ENCODE results near the gene CPLANE2. TPM values are rescaled to one million over a fixed set of nuclear protein-coding genes. Genes with fewer than 3 reads are reported as not detected.

The CPLANE2 gene
- total RNA-seq, 1 experiment from 2014 or later, result 5.5 TPM

DNA sequence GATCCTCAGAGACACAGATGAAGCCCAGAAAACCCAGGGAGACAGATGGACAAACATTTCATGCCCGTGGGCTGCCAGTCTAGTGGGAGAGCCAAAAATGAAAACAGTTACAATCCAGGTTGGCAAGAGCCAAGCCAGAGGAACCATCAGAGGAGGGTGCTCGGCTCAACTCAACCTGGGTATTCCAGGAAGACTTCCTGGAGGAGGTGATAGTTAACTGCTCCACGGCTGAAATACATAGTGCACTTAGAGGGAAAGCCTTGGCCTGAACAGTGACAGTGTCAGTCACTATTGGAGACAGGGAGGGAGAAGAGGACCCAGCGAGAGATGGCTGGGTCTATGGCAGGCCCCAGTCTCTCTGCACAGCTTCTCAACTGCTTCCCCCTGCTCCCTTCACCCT, 26.4 kb downstream of the CPLANE2 start:
- H3K36me3 ChIP-seq (ENCODE audit: insufficient read depth, low read length, poor library complexity, severe bottlenecking), result no peaks in the 10 kb centered on the region
- CTCF ChIA-PET, result no interaction called here

DNA sequence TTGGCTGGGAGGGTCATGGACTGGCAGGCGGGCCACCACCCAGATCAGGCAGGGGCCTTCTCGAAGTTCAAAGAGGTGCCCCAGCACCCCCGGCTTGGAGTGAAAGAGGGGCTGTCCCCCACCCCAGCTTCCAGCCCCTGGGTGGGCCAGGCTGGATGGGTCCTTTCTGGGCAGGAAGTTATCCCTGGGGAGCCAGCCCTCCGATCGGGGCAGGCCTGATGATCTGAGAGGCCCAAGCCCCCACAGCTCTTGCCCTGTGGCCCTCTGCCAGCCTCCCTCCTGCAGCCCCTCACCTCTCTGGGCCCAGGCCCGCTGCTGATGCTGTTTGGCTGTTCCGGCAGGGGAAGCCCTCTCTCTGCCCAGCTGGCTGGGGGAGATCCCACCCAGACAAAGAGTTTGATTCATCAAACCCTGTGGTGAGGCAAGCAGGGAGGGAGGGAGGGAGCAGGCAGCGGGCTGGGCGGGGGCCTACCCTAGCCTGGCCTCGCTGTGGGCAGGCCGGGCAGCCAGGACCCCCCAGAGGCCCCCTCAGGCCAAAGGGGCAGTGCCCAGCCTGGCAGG, 27.1 kb downstream of the CPLANE2 start:
- POLR2A ChIA-PET (ENCODE audit: low non-redundant PET), result no interaction called here
- no peak for DNase-seq (ENCODE audit: low spot score)
- no peaks in the 10 kb centered on the region for H3K27me3 ChIP-seq (replicated peaks; ENCODE audit: insufficient read depth, low read depth, low read length, poor library complexity)
- no peak overlapping the region for H3K4me3 ChIP-seq (ENCODE audit: low read depth, low read length, poor library complexity, severe bottlenecking)
- no peak for TF ChIP-seq EZH2 (IDR thresholded peaks at IDR 0.05; ENCODE audit: borderline replicate concordance, low read depth, low read length, poor library complexity, severe bottlenecking)
- TF ChIP-seq, protein P1, sequence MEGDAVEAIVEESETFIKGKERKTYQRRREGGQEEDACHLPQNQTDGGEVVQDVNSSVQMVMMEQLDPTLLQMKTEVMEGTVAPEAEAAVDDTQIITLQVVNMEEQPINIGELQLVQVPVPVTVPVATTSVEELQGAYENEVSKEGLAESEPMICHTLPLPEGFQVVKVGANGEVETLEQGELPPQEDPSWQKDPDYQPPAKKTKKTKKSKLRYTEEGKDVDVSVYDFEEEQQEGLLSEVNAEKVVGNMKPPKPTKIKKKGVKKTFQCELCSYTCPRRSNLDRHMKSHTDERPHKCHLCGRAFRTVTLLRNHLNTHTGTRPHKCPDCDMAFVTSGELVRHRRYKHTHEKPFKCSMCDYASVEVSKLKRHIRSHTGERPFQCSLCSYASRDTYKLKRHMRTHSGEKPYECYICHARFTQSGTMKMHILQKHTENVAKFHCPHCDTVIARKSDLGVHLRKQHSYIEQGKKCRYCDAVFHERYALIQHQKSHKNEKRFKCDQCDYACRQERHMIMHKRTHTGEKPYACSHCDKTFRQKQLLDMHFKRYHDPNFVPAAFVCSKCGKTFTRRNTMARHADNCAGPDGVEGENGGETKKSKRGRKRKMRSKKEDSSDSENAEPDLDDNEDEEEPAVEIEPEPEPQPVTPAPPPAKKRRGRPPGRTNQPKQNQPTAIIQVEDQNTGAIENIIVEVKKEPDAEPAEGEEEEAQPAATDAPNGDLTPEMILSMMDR (conservative IDR thresholded peaks at IDR 0.05; ENCODE audit: low read depth, low read length), result no peak
- intact Hi-C loops (cut with micrococcal nuclease; ENCODE audit: unreplicated experiment), result loop anchor here (10.0 kb wide), 1 partner anchor 155 kb away; the partner anchor contains the start of gene SZRD1
- no TSS peak for BruUV-seq (replicated peaks)
- H3K27ac ChIP-seq (ENCODE audit: low read depth, low read length, poor library complexity, severe bottlenecking), result no peak overlapping the region
- H3K36me3 ChIP-seq (ENCODE audit: insufficient read depth, low read length, poor library complexity, severe bottlenecking), result no peaks in the 10 kb centered on the region
- CTCF ChIA-PET, result no interaction called here
- H3K9me3 ChIP-seq (ENCODE audit: low read depth, low read length, poor library complexity, severe bottlenecking), result no peaks in the 10 kb centered on the region
- H3K4me1 ChIP-seq (ENCODE audit: insufficient read depth, low read length, poor library complexity, severe bottlenecking), result peaks cover 9% of the 10 kb centered on the region

More for the DNA sequence above, 26.4 kb downstream of the CPLANE2 start:
- DNase-seq (ENCODE audit: low spot score), result no peak
- no peak overlapping the region for H3K4me3 ChIP-seq (ENCODE audit: low read depth, low read length, poor library complexity, severe bottlenecking)
- no TSS peak for BruUV-seq (replicated peaks)
- intact Hi-C loops (cut with micrococcal nuclease; ENCODE audit: unreplicated experiment), result no loop called here
- TF ChIP-seq, protein P1 (conservative IDR thresholded peaks at IDR 0.05; ENCODE audit: low read depth, low read length), result no peak
- TF ChIP-seq EZH2 (IDR thresholded peaks at IDR 0.05; ENCODE audit: borderline replicate concordance, low read depth, low read length, poor library complexity, severe bottlenecking), result no peak
- H3K4me1 ChIP-seq (ENCODE audit: insufficient read depth, low read length, poor library complexity, severe bottlenecking), result peaks cover 8% of the 10 kb centered on the region
- POLR2A ChIA-PET (ENCODE audit: low non-redundant PET), result no interaction called here
- H3K27me3 ChIP-seq (replicated peaks; ENCODE audit: insufficient read depth, low read depth, low read length, poor library complexity), result no peaks in the 10 kb centered on the region
- H3K9me3 ChIP-seq (ENCODE audit: low read depth, low read length, poor library complexity, severe bottlenecking), result no peaks in the 10 kb centered on the region
- no peak overlapping the region for H3K27ac ChIP-seq (ENCODE audit: low read depth, low read length, poor library complexity, severe bottlenecking)

- ChIA-PET POLR2A (ENCODE audit: low non-redundant PET) (no interaction called here), CTCF (no interaction called here)
- no peak overlapping the region for H3K27ac ChIP-seq (ENCODE audit: low read depth, low read length, poor library complexity, severe bottlenecking)
- no peaks in the 10 kb centered on the region for H3K9me3 ChIP-seq (ENCODE audit: low read depth, low read length, poor library complexity, severe bottlenecking)
- no TSS peak for BruUV-seq (replicated peaks)
- no peak overlapping the region for H3K4me3 ChIP-seq (ENCODE audit: low read depth, low read length, poor library complexity, severe bottlenecking)
- no peaks in the 10 kb centered on the region for H3K36me3 ChIP-seq (ENCODE audit: insufficient read depth, low read length, poor library complexity, severe bottlenecking)
- no peak for DNase-seq (ENCODE audit: low spot score)
- no peaks in the 10 kb centered on the region for H3K27me3 ChIP-seq (replicated peaks; ENCODE audit: insufficient read depth, low read depth, low read length, poor library complexity)
- intact Hi-C loops (cut with micrococcal nuclease; ENCODE audit: unreplicated experiment), result loop anchor here (10.0 kb wide), 1 partner anchor 156 kb away; the partner anchor contains the start of gene SZRD1
- H3K4me1 ChIP-seq (ENCODE audit: insufficient read depth, low read length, poor library complexity, severe bottlenecking), result peaks cover 9% of the 10 kb centered on the region
- TF ChIP-seq, protein P1 (conservative IDR thresholded peaks at IDR 0.05; ENCODE audit: low read depth, low read length), result no peak
- no peak for TF ChIP-seq EZH2 (IDR thresholded peaks at IDR 0.05; ENCODE audit: borderline replicate concordance, low read depth, low read length, poor library complexity, severe bottlenecking)
Measured at GRCh38 chr1:16209132-16209846, 27.7 kb downstream of the CPLANE2 start.

Data from A673 (cell line).